Pancreas (tissue), 10 donors: ENCODE measurements around the gene RET. TPM values are rescaled to one million over a fixed set of nuclear protein-coding genes. Genes with fewer than 3 reads are reported as not detected.
A peak's percentile ranks its signal among the peaks of the same experiment; 100 is the strongest.

Source experiments
- ATAC-seq, 4 donors: fragments of 200-7000 bp; cut with Tn5 transposase; one replicate each; pipeline versions ENCODE4 v1.8.0 to v1.9.1; 2020; ENCODE audit warnings: mild to moderate bottlenecking in 4 of 4, moderate library complexity in 4 of 4
- DNase-seq, 6 donors: peaks; one replicate each; pipeline ENCODE4 v3.0.0-alpha.2; 2020
- FAIRE-seq: peaks from 2 replicates; lab custom pipeline; 2012; peaks lifted over from hg19 to GRCh38; lab: Jason Lieb, UNC
- H3K27ac ChIP-seq, 4 donors: fragments of 200-600 bp; sonication (generic); 1 replicate in 3 of 4; 2 replicates in 1 of 4; pipeline versions ENCODE4 v1.5.0 to v1.8.0; 2020
- H3K27me3 ChIP-seq, 4 donors: fragments of 200-600 bp; one replicate each; pipeline ENCODE4 v1.8.0; 2021
- H3K36me3 ChIP-seq, 3 donors: fragments of 200-600 bp; sonication (generic) in 1 of 3; one replicate each; pipeline versions ENCODE4 v1.5.0 to v1.8.0; 2020 to 2021
- H3K4me1 ChIP-seq, 3 donors: fragments of 200-600 bp; one replicate each; pipeline ENCODE4 v1.8.0; 2021
- H3K4me3 ChIP-seq, 4 donors: fragments of 200-600 bp; sonication (generic) in 2 of 4; one replicate each; pipeline versions ENCODE4 v1.5.0 to v1.8.0; 2020 to 2021
- H3K9me3 ChIP-seq, 4 donors: fragments of 200-600 bp; one replicate each; pipeline ENCODE4 v1.8.0; 2021
- CTCF ChIP-seq, 4 donors: fragments of 200-600 bp; sonication (generic) in 3 of 4; IDR thresholded peaks; one replicate each; pipeline versions ENCODE4 v1.5.0 to v1.8.0; 2021; ENCODE audit warnings: antibody characterized with exemption in 4 of 4
- WGBS, 2 donors: extraction: QIAGEN DNeasy Blood & Tissue Kit; methylation state at CpG; one replicate each; pipeline ENCODE4 v1.1.7; 2013; 5-methylcytosine and 5-hydroxymethylcytosine counted together
- intact Hi-C, 3 donors: fragments of 100-400 bp; cut with DNase I; formaldehyde crosslinking; loops; one replicate each; pipeline versions ENCODE4 v1.11.1 to v1.14.2; 2022
- polyA plus RNA-seq, 2 donors: library from polyadenylated mRNA; stranded (reverse); fragments of 200-250 nt; gene quantifications; one replicate each; pipeline ENCODE4 v1.2.3, GENCODE V29; 2013
- total RNA-seq, 6 donors: library from RNA; stranded (reverse); fragmentation: NEBNext Ultra II Directional in 4 of 6; extraction: Animal tissue kit (Norgen Biotek cat#: 25700) in 4 of 6; gene quantifications; one replicate each; pipeline versions ENCODE4 v1.2.1 to v1.2.4, GENCODE V29; 2021 to 2023
- donor health status: healthy with polysubstance abuse.
- donor health status: DM: no; HTN: no; CAD: no; lungs with moderate emphysema.
- donor health status: DM: no; HTN: no; CAD: no.
- donor health status: control.
- donor health status: control.
- donor health status: Bipolar disorder and iron deficiency.
- donor health status: DM: yes; HTN: yes; CAD: no.
- donor health status: DM: no; HTN: no; CAD: no.
- donor health status: DM: no; HTN: no; CAD: no.
- donor health status: DM: yes; HTN: yes; CAD: no.

RET gene
- total and polyA plus RNA-seq, 8 donors, result 0.32 to 4.4 (median 0.83) TPM

GRCh38 chr10:43111101-43111500, 34.2 kb downstream of the RET start:
- Histone ChIP-seq H3K4me1 (no peaks in the 10 kb centered on the region), H3K36me3 (no peaks in the 10 kb centered on the region), H3K9me3 (no peaks in the 10 kb centered on the region), H3K27me3 (no peaks in the 10 kb centered on the region), H3K27ac (no peak overlapping the region), H3K4me3 (no peak overlapping the region)
- TF ChIP-seq CTCF (IDR thresholded peaks at IDR 0.05), result no peak
- intact Hi-C loops, result loop anchor here in 1 of 3 donors (10.0 kb wide), 1 partner anchor 236 kb away; no protein-coding TSS in a partner anchor
- WGBS, 2 donors, result 76 to 88% methylated on average over 11 of the region's 11 CpGs
- FAIRE-seq (no peak), ATAC-seq (no peak), DNase-seq (peak in 3 of 6 donors; percentile 13 to 69 (median 59))

GRCh38 chr10:43111921-43112607, 35.2 kb downstream of the RET start:
- H3K27ac ChIP-seq, result no peak overlapping the region
- DNase-seq, result peak in 3 of 6 donors; percentile 17 to 70 (median 54)
- H3K4me1 ChIP-seq, result no peaks in the 10 kb centered on the region
- H3K9me3 ChIP-seq, result no peaks in the 10 kb centered on the region
- intact Hi-C loops, result loop anchor here in 1 of 3 donors (10.0 kb wide), 1 partner anchor 237 kb away; no protein-coding TSS in a partner anchor
- TF ChIP-seq CTCF (IDR thresholded peaks at IDR 0.05), result no peak
- no peaks in the 10 kb centered on the region for H3K27me3 ChIP-seq
- FAIRE-seq, result no peak
- WGBS, 2 donors, result 71 to 75% methylated on average over 17 of the region's 17 CpGs
- H3K36me3 ChIP-seq, result no peaks in the 10 kb centered on the region
- no peak overlapping the region for H3K4me3 ChIP-seq
- ATAC-seq, result no peak

DNA sequence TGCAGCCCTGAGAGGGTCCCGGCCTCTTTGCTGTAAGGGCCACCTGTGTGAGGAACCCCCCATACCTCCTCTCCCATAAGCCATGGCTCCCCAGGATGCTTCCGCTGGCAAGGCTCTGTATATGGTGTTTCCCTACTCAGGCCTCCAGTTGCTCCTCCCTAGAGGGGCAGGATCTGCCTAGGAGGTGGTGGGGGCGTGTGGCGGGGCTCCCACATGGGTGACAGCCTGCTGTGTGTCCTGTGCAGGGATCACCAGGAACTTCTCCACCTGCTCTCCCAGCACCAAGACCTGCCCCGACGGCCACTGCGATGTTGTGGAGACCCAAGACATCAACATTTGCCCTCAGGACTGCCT, 35.7 kb downstream of the RET start:
- intact Hi-C loops, result loop anchor here in 1 of 3 donors (10.0 kb wide), 1 partner anchor 238 kb away; no protein-coding TSS in a partner anchor
- FAIRE-seq (no peak), DNase-seq (peak in 1 of 6 donors; percentile 12), ATAC-seq (no peak)
- no peak overlapping the region for H3K4me3 ChIP-seq
- no peak for TF ChIP-seq CTCF (IDR thresholded peaks at IDR 0.05)
- no peaks in the 10 kb centered on the region for H3K9me3 ChIP-seq
- no peaks in the 10 kb centered on the region for H3K4me1 ChIP-seq
- WGBS, 2 donors, result 85 to 96% methylated on average over 7 of the region's 7 CpGs
- no peaks in the 10 kb centered on the region for H3K36me3 ChIP-seq
- no peaks in the 10 kb centered on the region for H3K27me3 ChIP-seq
- no peak overlapping the region for H3K27ac ChIP-seq

- 79% methylated on average over 16 of the region's 16 CpGs for WGBS, 2 donors
- H3K4me1 ChIP-seq, result no peaks in the 10 kb centered on the region
- H3K27ac ChIP-seq, result no peak overlapping the region
- no peak for TF ChIP-seq CTCF (IDR thresholded peaks at IDR 0.05)
- H3K9me3 ChIP-seq, result no peaks in the 10 kb centered on the region
- intact Hi-C loops, result loop anchor here in 1 of 3 donors (10.0 kb wide), 1 partner anchor 239 kb away; no protein-coding TSS in a partner anchor
- no peak overlapping the region for H3K4me3 ChIP-seq
- no peaks in the 10 kb centered on the region for H3K27me3 ChIP-seq
- H3K36me3 ChIP-seq, result no peaks in the 10 kb centered on the region
- DNase-seq, result peak in 2 of 6 donors; percentile 9 to 58
- no peak for FAIRE-seq
- no peak for ATAC-seq
Measured at GRCh38 chr10:43113201-43114087, 36.6 kb downstream of the RET start.
